HFFc6 (cell line): ENCODE results near the gene FOXO1. TPM values are rescaled to one million over a fixed set of nuclear protein-coding genes. Genes with fewer than 3 reads are reported as not detected.

ENCODE experiments used
- DNase-seq: peaks from one replicate; pipeline ENCODE4 v3.0.0-alpha.2; 2018
- H3K27ac Mint-ChIP-seq: 2 replicates; pipeline ENCODE4 v1.8.0; 2020; ENCODE audit warnings: mild to moderate bottlenecking, mixed read lengths
- H3K27me3 Mint-ChIP-seq: 2 replicates; pipeline ENCODE4 v1.8.0; 2021; ENCODE audit warnings: mild to moderate bottlenecking, moderate library complexity, mixed read lengths; ENCODE audit not compliant: insufficient read depth
- H3K36me3 Mint-ChIP-seq: 2 replicates; pipeline ENCODE4 v1.8.0; 2021; ENCODE audit warnings: low read depth, mixed read lengths
- H3K4me1 Mint-ChIP-seq: 2 replicates; pipeline ENCODE4 v1.8.0; 2020; ENCODE audit warnings: low read depth, mixed read lengths
- H3K4me3 Mint-ChIP-seq: 2 replicates; pipeline ENCODE4 v1.8.0; 2020; ENCODE audit warnings: mild to moderate bottlenecking, moderate library complexity, mixed read lengths
- H3K9me3 Mint-ChIP-seq: 2 replicates; pipeline ENCODE4 v1.8.0; 2020; ENCODE audit warnings: mild to moderate bottlenecking, mixed read lengths
- total RNA-seq, 6 experiments: library from RNA; stranded (reverse); fragmentation: NEBNext Ultra II Directional; extraction: Animal tissue kit (Norgen Biotek cat#: 25700); gene quantifications; 2 replicates in 1 of 6; 3 replicates in 5 of 6; pipeline ENCODE4 v1.2.3, GENCODE V29; 2021
- TF ChIP-seq, protein P1 (sequence below): fragments of 200-600 bp; sonication (generic); IDR thresholded peaks from 2 replicates; pipeline ENCODE4 v1.5.0; 2021; ENCODE audit warnings: antibody characterized with exemption, mild to moderate bottlenecking

Gene FOXO1
- total RNA-seq, 6 experiments from 2014 or later = 0.48 to 1.1 (median 0.63) TPM

- no peaks in the 10 kb centered on the region; the same call in 1 of the 2 replicates for H3K9me3 Mint-ChIP-seq
- no peak for DNase-seq
- H3K4me1 Mint-ChIP-seq = no peaks in the 10 kb centered on the region
- TF ChIP-seq, protein P1, sequence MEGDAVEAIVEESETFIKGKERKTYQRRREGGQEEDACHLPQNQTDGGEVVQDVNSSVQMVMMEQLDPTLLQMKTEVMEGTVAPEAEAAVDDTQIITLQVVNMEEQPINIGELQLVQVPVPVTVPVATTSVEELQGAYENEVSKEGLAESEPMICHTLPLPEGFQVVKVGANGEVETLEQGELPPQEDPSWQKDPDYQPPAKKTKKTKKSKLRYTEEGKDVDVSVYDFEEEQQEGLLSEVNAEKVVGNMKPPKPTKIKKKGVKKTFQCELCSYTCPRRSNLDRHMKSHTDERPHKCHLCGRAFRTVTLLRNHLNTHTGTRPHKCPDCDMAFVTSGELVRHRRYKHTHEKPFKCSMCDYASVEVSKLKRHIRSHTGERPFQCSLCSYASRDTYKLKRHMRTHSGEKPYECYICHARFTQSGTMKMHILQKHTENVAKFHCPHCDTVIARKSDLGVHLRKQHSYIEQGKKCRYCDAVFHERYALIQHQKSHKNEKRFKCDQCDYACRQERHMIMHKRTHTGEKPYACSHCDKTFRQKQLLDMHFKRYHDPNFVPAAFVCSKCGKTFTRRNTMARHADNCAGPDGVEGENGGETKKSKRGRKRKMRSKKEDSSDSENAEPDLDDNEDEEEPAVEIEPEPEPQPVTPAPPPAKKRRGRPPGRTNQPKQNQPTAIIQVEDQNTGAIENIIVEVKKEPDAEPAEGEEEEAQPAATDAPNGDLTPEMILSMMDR = no peak
- no peaks in the 10 kb centered on the region for H3K36me3 Mint-ChIP-seq
- peaks cover 9% of the 10 kb centered on the region for H3K27me3 Mint-ChIP-seq
- no peak overlapping the region for H3K27ac Mint-ChIP-seq
- no peak overlapping the region for H3K4me3 Mint-ChIP-seq
These were observed 102.9 kb downstream of the FOXO1 start for GRCh38 chr13:40563350-40564125.

DNA sequence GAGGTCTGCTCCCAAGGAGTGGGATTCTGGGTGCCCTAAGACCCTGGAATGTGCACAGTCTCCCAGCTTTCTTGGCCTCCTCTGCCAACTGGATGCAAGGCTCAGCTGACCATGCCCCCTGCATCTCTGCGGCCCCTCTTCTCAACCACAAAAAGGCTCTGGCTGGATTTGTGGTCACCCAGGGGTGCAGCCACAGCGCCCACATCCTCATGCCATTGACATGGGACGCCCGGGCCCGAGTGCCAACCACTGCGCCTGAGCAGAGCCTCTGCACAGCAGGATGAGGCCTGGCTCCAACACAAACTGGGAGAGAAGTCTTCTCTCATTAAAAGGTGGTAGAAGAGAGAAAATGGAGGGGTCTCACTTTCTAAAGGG lies 103.5 kb downstream of the FOXO1 start:
- Mint-ChIP-seq H3K4me1 (no peaks in the 10 kb centered on the region), H3K9me3 (no peaks in the 10 kb centered on the region; the same call in 1 of the 2 replicates), H3K27ac (no peak overlapping the region), H3K4me3 (no peak overlapping the region), H3K36me3 (no peaks in the 10 kb centered on the region), H3K27me3 (peaks cover 6% of the 10 kb centered on the region)
- TF ChIP-seq, protein P1 = no peak
- no peak for DNase-seq

DNA sequence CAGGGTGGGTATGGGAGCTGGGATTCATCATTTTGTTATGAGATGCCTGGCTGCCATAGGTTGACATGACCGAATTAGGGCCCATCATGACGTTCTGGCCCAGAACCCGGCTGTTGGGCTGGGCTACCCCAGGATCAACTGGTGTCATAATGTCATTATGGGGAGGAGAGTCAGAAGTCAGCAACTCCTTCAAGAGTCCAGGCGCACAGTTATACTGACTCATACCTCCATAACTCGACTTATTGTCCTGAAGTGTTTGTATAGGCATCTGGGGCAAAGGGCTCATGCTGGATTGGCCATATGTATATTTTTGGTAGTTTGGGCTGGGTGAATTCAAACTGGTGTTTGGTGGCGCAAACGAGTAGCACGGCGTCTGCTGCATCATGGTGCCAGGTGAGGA lies 106.5 kb downstream of the FOXO1 start:
- DNase-seq = no peak
- H3K36me3 Mint-ChIP-seq = no peaks in the 10 kb centered on the region
- no peak overlapping the region for H3K4me3 Mint-ChIP-seq
- no peak overlapping the region for H3K27ac Mint-ChIP-seq
- no peaks in the 10 kb centered on the region; the same call in 1 of the 2 replicates for H3K27me3 Mint-ChIP-seq
- TF ChIP-seq, protein P1 = no peak
- H3K4me1 Mint-ChIP-seq = no peaks in the 10 kb centered on the region
- no peaks in the 10 kb centered on the region; the same call in 1 of the 2 replicates for H3K9me3 Mint-ChIP-seq

GRCh38 chr13:40558656-40559055 lies 107.8 kb downstream of the FOXO1 start:
- Mint-ChIP-seq H3K27ac (no peak overlapping the region), H3K4me3 (no peak overlapping the region), H3K36me3 (no peaks in the 10 kb centered on the region), H3K27me3 (no peaks in the 10 kb centered on the region; the same call in 1 of the 2 replicates), H3K9me3 (no peaks in the 10 kb centered on the region; the same call in 1 of the 2 replicates), H3K4me1 (no peaks in the 10 kb centered on the region)
- TF ChIP-seq, protein P1 = no peak
- no peak for DNase-seq

- TF ChIP-seq, protein P1 = no peak
- no peaks in the 10 kb centered on the region; the same call in 1 of the 2 replicates for H3K9me3 Mint-ChIP-seq
- no peaks in the 10 kb centered on the region for H3K36me3 Mint-ChIP-seq
- no peaks in the 10 kb centered on the region; the same call in 1 of the 2 replicates for H3K27me3 Mint-ChIP-seq
- no peak overlapping the region for H3K27ac Mint-ChIP-seq
- no peak for DNase-seq
- H3K4me3 Mint-ChIP-seq = no peak overlapping the region
- no peaks in the 10 kb centered on the region for H3K4me1 Mint-ChIP-seq
These were observed 110.0 kb downstream of the FOXO1 start for GRCh38 chr13:40556453-40556852.
